D721Med (cell line): ENCODE measurements around the gene PCDH9.
"Not testable (repeated sequence)": the region's sequence is repeated elsewhere in the genome, so short reads cannot be mapped to it uniquely, and the experiment has no call there.

ENCODE experiments used
- DNase-seq: peaks from one replicate; pipeline ENCODE4 v3.0.0; 2011; ENCODE audit warnings: low spot score; ENCODE audit not compliant: insufficient read length
- FAIRE-seq: peaks from 2 replicates; lab custom pipeline; 2011; peaks lifted over from hg19 to GRCh38; lab: Jason Lieb, UNC
- TF ChIP-seq, protein P1 (sequence below): IDR thresholded peaks from 2 replicates; pipeline ENCODE4 v1.5.1; 2012; ENCODE audit warnings: mild to moderate bottlenecking, control low read depth; ENCODE audit not compliant: insufficient read depth; ENCODE audit errors: missing control alignments

The PCDH9 gene

DNA sequence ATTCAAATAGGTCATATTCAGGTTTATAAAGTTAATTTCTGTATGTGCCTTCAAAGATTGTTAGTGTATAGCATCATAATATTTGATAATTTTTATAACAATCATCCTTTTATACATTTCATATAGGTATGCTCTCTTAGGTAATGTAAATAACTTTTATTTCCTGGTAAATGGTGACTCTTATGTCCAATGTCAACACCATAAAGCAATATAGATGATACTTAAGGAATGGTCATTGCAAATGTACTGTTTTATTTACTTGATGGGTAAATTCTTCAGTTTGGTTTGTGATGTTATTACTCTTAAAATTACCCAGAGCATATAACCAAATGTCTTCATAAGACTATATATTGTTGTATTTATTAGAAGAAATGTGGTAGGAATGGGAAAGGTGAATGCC lies 928.7 kb downstream of the PCDH9 start:
- DNase-seq (no peak), FAIRE-seq (no peak)
- TF ChIP-seq, protein P1, sequence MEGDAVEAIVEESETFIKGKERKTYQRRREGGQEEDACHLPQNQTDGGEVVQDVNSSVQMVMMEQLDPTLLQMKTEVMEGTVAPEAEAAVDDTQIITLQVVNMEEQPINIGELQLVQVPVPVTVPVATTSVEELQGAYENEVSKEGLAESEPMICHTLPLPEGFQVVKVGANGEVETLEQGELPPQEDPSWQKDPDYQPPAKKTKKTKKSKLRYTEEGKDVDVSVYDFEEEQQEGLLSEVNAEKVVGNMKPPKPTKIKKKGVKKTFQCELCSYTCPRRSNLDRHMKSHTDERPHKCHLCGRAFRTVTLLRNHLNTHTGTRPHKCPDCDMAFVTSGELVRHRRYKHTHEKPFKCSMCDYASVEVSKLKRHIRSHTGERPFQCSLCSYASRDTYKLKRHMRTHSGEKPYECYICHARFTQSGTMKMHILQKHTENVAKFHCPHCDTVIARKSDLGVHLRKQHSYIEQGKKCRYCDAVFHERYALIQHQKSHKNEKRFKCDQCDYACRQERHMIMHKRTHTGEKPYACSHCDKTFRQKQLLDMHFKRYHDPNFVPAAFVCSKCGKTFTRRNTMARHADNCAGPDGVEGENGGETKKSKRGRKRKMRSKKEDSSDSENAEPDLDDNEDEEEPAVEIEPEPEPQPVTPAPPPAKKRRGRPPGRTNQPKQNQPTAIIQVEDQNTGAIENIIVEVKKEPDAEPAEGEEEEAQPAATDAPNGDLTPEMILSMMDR: no peak

DNA sequence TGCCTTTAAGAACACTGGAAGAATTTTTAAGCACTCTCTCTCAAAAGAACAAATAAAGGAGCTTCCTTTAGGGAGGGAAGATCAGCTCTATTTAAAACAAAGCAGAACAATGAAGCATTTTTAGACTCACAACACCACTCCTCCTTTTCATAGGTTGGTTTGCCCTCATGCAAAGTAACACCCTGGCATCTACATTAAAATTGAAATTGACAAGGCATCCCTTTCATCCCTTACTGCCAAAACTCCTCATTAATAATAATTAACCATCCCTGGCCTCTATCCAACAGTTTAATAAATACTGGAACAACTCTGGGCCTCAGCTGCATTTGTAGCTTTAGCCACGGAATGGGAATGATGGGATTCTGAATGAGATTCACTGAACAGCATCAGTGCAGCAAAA lies 929.1 kb downstream of the PCDH9 start:
- TF ChIP-seq, protein P1: no peak
- FAIRE-seq (no peak), DNase-seq (no peak)

DNA sequence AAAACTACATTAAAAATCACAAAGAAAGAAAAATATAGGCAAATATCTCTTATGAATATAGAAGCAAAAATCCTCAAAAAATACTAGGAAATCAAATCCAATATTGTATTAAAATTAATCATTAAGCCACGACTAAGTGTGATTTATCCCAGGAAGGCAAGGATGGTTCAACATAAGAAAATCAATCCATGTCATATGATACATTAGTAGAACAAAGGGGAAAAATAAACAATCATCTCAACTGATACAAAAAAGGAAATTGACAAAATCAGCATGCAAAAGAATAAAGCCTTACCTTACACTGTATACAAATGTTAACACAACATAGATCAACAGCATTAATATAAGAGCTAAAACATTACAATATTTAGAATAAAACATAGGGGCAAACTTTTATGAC lies 933.3 kb downstream of the PCDH9 start:
- DNase-seq: no peak
- no peak for FAIRE-seq
- TF ChIP-seq, protein P1: no peak

DNA sequence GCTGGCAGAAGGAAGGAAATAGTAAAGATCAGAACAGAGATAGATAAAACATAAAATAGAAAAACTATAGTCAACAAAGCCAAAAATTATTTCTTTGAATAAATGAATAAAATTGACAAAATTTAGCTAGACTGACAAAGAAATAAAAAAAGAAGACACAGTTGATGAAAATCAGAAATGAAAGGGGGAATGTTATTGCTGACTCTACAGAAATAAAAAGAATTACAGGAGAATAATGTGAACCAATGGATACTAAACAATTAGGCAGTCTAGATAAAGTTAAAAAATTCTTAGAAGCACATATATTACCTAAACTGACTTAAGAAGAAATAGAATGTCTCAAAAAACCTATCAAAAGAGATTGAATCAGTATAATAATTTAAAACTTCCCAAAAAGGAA lies 933.8 kb downstream of the PCDH9 start:
- FAIRE-seq: no peak
- DNase-seq: no peak
- TF ChIP-seq, protein P1: no peak

DNA sequence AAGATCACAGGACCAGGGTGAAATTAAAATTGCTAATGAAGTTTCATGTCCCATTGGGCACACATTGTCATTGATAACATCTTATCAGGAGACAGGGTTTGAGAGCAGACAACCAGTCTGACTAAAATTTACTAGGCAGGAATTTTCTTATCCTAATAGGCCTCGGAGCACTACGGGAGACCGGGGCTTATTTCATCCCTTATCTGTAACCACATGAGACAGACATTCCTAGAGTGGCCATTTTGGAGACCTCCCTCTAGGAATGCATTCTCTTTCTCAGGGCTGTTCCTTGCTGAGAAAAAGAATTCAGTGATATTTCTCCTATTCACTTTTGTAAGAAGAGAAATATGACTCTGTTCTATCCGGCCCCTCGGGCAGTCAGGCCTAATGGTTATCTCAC lies 943.3 kb downstream of the PCDH9 start:
- not testable (repeated sequence) for DNase-seq, FAIRE-seq

- DNase-seq (peak; percentile 22), FAIRE-seq (peak; percentile 99)
- TF ChIP-seq, protein P1: no peak
Observed at GRCh38 chr13:66275416-66275815, 954.7 kb downstream of the PCDH9 start.

DNA sequence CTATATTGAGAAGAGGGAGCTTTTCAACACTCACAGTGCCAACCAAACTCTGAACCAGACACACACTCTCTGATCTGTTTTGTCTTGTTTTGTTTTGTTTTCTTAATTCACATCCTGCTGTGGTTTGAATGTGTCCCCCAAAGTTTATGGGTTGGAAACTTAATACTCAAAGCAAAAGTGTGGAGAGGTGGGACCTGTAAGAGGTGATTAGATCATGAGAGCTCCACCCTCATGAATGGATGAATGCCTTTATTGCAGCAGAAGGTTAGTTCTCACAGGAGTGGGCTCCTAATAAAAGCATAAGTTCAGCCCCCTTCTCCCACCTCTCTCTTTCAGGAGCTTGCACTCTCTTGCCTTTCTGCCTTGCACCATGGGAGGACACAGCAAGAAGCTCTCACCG lies 957.1 kb downstream of the PCDH9 start:
- TF ChIP-seq, protein P1: no peak
- no peak for FAIRE-seq
- DNase-seq: no peak

DNA sequence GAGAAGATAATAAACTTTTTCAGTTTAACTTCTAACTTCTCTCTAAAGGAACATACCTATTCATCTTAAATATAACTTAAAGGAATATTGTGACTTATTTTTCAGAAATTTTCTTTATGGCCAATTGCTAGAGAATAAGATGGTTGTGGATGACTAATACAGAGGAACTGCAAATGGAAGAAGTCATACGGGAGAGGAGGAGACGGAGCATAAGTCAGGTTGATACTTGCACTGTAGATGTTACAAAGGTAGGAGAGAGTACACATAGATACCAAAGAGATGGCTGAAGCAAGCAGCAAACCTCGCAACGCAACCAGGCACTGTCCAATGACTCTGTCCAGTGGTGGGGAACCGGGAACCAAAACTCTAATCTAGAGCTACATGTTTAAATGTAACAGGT lies 963.4 kb downstream of the PCDH9 start:
- DNase-seq (no peak), FAIRE-seq (no peak)
- TF ChIP-seq, protein P1: no peak
